ENCODE results near the gene FSTL1.

The FSTL1 gene

DNA sequence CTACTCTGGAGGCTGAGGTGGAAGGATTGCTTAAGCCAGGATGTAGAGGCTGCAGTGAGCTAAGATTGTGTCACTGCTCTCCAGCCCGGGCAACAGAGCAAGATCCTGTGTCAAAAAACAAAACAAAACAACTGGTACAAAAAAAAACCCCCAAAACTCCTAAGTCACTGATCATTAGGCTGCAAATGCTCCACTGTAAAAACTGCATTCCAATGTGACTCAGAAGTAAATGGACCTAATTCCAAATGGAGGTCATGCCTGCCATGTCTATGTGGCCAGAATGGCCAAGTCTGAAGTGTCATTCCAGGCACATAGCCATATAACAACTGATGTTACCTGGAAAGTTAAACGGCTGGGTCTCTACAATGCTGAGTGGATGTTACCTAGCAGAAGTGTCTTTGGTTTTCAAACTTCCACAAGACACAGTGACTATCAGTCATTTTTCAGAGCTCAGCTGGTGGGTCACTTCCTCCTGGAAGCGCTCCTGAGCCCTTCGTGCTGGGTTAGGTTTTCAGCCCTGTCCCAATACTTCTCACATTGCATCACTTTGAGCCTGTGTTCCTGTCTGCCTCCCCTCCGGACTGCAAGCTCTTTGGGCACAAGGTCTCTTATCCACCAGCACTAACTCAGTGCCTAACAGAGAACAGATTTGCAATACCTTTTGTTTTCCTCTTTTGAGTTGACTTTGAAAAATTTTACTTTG, 10.6 kb downstream of the FSTL1 start:
- no peak for DNase-seq (ENCODE audit: low read depth)

DNA sequence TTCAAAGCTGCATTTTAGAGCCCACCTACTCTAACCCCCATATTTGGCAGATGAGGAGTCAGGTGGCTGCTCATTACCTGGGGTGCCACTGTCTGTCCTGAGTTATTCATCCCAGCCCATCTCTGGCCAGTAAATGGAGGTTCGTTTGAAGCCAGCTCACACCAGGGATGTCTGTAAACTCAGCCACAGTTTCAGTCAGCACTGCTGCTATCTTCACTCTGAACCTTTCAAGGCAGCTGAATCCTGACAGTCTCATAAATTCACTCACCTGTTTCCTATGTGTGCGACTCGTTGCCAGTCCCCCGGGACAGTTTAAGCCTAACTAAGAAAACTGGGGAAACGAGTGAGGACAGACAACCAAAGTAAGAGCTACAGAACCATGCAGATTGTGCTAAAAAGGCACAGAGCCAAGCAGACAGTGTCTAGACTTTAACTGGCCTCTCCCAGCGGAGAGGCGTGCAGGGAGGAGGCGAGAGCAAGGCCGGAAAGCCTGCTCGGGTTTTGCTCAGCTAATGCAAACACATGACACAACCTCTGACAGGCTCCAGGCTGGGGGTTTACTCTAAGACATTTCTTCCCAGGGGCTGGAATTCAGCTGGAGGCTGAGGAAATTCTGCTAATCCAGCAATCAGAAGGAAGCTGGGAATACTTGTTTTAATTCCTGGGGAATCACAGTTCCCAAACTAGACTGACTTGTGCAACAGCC, 12.0 kb downstream of the FSTL1 start:
- no peak for DNase-seq (ENCODE audit: low read depth)

DNA sequence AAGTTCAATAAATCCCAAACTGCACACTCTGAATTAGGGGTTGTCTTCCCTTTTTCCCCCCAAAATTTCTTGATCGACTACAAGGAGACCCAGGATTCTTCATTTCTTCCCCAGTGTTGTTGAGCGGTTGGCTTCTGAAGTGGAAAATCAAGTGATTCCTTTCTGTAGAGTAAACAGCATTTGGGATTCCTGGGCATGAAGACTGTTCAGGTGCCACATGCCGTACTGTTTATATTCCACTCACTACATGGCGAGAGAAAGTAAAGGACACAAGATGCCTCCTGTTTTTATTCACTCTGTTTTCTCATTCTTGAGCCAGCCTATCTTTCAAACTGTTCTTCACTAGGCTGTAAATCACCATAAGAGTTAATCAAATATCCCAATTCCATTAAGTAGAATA, 12.6 kb downstream of the FSTL1 start:
- DNase-seq (ENCODE audit: low read depth), result no peak

DNA sequence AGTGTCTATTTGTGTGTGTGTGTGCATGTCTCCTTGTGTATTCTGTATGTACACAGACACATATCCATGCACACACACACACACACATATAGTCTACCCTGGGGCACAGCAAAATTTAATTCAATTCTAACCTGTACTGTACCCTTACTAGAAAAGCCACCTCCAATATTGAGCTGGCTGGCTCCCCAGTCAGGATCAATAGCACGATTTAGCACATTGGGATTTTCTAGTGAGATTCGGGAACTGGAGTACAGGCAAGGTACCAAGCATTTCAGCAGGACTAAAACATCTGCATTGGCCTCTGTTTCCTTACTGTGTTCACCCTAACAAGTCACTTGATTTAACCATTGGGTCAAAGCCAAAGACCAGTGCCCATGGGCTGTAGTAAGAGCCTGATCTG, 13.2 kb downstream of the FSTL1 start:
- no peak for DNase-seq (ENCODE audit: low read depth)

DNA sequence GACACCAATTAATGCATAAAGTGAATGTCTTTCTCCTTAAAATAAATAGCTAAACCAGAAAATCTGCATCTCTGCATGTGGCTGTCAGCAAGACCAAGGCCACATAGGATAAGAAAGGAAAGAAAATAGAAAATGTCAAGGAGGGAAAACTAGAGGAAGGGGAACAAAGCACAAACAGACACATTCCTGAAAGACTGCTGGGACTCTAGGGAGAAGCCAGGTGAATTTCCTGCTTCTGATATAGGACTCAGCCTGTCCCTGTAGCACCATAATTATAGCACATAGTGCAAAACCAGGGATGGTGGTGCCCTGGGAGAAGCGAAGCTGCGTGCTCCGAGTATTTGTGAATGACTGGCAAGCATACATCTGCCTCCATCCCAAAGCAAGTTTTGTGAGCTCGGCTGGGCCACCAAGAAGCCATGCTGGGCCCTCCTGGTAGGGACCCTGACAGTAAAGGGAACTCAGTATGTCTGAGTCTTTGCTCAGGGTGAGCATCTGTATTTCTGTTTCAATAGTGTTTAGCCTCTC, 14.2 kb downstream of the FSTL1 start:
- DNase-seq (ENCODE audit: low read depth), result no peak

DNA sequence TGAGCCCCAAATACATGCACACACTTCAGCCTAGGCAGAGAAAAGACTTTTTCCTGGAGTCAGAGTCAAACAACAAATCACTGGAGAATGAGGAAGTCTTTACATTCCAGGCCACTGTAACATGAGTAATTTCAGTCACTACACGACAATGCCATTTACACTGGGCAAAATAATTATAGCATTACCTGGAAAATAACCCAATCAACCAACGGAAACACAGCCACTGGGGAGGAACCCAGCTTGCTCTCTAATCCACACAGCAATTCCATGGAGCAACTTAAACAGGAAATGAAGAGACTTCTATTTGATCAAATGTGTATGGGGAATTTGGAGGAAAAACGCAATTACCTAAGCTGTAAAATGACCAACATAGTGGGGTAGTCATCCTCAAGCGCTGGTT, 15.2 kb downstream of the FSTL1 start:
- DNase-seq (ENCODE audit: low read depth), result no peak

DNA sequence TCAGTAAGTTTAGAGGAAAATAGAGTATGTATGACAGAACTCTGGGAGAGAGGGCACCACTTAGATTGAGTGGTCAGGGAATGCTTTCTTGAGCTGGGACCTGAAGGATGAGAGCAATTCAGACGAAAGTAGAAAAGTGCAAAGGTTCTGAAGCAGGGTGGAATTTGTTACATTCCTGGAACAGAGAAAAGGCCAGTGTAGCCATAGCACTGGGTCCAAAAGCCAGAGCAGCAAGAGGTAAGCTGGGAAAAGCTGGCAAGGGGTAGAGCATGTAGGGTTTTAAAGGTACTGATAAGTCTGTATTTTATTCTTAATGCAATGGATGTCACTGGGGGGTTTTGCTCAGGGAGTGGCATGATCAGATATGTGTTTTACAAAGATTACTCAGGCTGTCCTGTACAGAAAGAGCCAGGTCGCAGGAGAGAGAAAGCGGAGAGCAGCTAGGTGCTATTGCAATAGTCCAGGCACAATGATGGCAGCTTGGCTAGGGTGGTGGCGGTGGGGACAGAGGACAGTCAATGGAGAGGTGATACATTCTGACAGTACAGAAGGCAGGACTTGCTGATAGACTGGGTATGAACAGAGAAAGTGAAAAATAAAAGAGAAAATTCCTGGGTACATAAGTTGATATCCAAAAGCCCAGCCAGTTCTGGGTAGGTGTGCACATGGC, 17.0 kb downstream of the FSTL1 start:
- no peak for DNase-seq (ENCODE audit: low read depth)

DNA sequence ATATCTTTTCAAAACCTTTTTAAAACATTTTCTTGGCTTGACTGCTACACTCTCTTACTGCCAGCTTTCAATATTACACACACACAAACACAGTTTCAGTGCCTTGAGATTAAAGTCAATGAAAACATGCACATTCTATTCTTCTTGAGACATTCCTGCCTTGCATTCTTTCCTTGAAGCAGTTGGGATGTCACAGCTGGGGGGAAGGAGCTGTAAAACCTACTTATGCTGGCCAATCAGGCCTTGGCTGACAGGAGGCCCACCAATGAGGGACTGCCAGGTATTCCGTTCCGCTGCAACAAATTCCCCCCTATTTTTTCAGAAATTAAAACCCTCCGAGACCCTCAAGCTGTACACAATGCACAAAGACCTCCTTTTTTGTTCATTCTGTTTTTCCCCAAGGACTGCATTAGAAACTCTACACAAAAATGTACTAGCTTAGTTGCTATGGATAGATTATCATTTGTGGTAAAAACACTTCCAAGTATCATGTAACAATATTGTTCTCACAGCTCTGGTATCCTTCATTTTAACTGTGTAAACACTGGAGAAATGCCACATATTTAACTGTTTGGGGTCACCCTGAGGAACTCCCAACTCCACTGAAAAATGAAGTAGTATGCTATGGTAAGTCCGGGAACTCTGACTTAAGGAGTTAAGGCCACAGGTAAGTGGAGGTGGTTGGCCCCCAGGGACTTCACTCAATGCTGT, 18.5 kb downstream of the FSTL1 start:
- no peak for DNase-seq (ENCODE audit: low read depth)

DNA sequence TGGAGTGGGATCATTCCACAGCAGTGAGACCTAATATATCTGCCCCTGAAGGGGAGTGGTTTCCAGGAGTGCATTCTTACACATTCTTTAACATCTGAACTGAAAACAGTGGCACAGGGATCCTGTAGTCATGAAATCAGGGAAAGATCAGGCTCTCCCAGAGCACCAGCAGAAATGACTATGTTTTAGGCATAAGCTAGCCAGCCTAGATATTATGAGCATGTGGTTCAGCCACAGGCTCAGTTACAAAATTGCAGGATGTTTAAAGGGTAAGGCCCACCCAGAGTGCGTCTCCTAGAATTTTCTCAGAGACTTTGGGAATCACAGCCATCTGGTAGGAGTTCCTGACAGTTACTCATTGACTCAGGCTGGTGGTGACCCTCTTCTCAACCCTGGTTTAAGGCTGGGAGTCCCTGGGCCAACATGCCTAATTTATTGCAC, 20.9 kb downstream of the FSTL1 start:
- DNase-seq (ENCODE audit: low read depth), result no peak

DNA sequence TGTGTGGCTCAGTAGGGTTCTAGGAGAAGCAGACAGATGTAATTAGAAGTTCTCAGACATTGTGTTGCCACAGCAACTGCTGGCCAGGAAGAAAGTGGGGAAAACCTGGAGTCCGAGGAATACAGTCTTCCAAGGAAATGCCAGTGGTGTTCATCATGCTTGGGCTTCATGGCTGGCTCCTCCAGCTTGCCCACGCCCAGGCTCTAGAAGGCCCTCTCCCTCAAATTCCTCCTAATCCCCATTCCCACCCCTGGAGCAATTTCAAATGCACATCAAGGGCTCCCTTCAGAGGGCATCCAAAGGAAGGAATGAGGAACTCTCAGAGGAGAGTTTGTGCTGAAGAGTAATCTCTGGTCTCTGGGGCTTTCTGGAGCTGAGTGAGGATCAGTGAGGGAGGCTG, 21.9 kb downstream of the FSTL1 start:
- DNase-seq (ENCODE audit: low read depth), result no peak

DNA sequence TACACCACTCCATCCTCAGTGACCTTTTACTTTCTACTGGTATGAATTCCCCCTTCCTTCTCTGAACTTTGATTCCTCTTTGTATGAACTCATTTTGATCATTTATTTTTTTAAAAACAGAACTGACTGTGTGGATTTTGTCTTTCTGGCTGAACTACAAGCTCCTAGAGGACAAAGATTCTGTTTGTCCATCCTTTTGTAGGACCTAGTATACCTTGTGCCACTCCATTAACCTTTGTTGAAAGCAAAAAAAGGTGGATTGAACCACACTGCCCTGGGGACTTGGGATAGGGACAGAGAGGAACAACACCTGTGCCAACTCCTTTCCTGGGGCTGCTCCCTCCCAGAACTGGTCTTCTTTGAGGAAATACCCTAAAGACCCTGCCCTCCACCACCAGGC, 23.6 kb downstream of the FSTL1 start:
- no peak for DNase-seq (ENCODE audit: low read depth)

DNA sequence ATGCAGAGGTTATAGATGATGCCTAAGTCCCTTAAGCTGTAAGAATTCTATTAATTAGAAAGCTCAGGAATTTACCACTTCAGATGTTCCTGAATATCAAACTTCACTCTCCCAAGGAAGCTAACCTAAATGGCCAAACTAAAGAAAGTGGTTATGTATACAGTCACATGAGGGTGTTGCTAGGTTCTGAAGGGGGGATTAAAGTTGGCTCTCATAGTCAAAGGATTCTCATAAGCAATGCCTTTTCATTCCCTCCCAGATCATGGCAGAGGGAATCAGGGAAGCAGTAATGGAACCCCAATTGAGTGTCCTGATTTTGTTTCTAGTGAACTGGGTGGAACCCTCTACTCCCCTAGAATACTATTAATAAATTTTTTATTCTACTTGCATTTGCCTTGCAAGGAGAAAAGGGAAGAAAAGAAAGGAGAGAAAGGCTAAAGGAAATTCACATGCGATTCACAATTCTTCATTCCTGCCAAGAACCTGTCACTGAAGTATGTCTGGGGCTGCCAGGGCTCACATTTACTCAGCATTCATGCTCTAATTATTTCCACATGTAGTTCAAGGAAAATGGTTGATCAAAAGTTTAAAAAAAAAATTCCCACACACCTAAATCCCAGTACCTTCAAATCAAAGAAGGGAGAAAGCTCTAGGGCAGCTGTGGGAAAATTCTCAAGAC, 25.1 kb downstream of the FSTL1 start:
- no peak for DNase-seq (ENCODE audit: low read depth)

DNA sequence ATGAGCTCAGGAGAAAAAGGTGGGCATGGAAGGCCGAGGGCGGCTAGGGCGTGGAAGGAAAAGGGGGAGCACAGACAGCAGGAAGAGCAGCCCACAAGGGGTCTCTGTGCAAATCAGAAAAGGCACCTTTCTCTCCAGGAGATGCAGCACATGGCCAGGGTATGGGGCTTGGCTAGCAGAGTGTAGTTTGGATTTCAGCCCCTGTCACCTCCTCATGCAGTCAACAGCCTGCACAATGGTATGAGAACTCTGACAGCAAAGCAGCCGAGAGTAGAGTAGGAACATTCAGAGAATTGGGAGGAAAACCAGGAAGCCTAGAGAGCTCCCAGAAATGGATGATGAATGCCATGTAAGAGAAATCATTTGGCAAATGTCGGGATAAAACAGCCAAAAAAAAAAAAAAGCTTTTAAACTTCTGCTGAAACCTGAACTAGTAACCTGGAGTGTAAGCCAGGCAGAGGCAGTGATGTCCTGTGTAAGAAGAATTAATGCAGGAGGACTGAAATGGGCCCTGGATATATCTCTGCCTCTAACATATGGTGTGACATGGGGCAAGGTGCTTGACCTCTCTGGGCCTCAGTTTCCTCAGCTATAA, 25.7 kb downstream of the FSTL1 start:
- no peak for DNase-seq (ENCODE audit: low read depth)

DNA sequence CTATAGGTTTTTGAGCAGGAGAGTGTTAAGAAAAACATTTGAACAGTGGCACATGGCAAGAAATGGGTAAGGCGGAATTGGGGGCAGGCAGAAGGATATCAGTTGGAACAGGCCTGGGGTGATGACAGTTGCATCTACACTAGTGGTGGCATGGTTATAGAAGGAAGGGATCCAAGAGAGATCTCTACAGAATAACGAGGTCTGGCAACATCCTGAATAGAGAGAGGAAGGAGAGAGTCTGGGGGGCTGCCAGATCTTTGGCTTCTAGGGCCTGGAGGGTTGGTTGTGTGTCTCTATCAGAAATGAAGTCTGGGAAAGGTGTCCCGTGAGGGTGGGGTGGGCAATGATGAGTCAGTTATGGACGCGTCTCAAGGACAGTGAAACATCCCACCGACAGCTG, 26.3 kb downstream of the FSTL1 start:
- no peak for DNase-seq (ENCODE audit: low read depth)

DNA sequence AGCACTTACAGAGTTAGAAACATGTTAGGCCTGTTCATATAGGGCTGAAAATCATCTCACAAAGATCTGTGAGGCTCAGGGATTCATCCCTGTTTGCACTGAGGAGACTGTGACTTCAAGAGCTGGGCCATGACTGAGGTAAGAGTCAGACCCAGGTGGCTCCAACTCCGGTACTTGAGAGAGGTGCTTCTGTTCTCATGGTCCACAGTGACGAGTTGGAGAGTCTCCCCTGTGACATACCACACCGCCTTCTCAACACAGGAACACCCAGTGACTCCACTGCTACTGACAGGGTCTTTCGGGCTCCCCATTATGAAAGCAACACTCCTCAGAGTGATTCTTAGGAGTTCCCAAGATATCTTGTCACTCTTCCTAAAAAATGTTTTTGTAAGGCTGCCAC, 27.4 kb downstream of the FSTL1 start:
- no peak for DNase-seq (ENCODE audit: low read depth)

DNA sequence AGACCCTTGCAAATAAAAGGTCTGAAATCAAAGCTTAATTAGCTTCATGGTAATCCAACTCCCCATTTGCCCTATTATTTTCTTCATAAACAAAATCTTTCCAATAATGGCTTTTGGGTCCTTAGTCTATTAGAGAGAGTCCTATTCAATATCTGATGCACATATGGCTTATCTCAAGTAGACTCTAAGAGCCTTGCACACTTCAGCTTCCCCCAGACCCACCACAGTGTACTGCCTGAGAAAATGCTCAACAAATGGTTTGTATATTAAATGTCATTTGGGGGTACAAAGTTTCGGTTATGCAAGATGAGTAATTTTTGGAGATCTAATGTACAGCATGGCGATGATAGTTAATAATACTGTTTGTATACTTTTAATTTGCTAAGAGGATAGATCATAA, 28.9 kb downstream of the FSTL1 start:
- no peak for DNase-seq (ENCODE audit: low read depth)

DNA sequence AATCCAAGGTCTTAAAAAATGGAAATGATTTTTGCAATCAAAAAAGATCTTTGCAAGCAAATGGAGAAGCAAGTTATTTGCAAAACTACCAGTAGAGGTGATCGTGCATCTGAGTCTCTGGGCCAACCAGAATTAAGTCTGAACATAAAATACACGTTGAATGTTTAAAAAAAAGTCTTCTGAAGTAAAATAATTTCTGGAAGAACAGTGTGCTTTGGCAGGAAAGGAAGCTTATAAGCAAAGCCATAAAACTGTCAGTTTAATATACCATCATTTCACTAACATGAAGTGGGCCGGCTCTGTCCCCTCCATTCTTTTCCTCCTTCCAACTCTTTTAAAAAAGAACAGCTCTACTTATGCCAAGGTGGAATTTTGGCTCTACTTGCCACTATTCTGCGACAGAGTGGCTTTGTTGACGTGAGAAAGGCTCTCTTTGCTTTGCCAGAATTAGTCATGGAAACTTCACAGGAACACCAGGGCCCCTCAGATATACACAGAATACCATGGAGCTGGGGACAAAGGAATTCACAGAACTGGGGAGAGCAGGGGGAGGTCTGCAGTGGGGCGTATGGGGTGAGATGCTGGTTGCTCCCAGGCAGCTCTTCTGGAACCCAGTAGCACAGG, 29.8 kb downstream of the FSTL1 start:
- DNase-seq (ENCODE audit: low read depth), result no peak

DNA sequence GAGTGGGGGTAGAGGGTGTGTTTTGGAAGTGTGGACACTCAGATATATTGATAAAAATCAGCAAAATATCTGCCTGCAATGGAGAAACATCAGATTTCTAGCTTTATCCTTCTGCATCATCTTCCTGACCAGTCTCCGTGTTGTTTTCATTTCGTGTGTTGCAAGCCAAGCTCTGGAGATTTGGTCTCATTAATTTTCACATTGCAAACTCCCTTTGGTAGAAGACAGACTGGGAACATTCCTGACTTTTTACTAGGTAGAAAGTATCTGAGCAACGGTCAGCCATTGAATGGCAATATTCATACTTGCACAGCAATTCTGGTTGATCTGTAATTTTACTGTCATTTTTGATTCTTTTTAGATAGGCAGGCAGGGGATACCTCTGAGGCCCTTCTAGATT, 30.4 kb downstream of the FSTL1 start:
- DNase-seq (ENCODE audit: low read depth), result no peak

DNA sequence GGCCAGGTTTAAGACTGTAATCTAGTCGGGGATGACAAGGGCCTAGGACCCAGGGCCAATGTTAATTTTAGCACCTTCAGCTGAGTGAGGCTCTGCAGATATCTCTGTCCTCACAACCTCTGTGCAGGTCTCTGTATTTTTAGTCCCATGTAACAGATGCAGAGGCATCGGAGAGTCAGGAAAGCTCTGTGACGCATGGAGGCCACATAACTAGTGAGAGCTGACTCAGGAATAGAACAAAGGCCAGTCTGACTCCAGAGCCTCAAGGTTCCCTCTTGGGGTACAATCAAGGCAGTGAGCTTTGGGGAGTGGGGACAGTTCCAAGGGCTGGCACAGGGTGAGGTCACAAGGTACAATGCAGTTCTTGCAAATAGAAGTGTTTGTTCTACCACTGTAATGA, 31.0 kb downstream of the FSTL1 start:
- DNase-seq (ENCODE audit: low read depth), result no peak

DNA sequence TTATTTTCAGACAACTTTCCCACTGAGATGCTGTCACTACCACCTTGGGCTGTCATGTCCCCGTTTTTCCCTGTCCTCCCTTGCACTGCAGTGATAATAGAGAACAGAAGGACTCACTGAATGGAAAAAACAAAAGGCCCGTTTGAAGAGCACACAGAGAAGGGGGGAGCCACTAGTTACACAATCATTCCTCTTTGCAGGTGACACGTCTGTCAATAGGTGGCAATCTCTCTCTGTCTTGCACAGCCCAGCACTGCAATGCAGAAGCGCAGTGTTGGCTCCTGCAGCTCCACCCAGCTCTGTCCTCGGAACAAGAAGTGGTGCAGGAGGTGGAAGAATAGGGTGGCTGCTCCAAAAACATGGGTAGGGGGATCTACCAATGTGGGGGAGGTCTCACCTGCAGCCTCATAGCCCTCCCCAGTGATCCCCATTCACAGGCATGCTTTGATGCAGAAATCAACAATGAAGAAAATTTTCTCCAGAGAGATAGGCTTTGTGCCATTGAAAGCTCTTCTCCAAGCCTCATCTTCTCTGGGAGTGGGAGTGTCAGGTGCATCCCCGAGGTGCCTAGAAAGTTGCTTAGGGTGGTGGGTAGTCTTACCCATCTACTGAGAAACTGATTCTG, 31.8 kb downstream of the FSTL1 start:
- no peak for DNase-seq (ENCODE audit: low read depth)

DNA sequence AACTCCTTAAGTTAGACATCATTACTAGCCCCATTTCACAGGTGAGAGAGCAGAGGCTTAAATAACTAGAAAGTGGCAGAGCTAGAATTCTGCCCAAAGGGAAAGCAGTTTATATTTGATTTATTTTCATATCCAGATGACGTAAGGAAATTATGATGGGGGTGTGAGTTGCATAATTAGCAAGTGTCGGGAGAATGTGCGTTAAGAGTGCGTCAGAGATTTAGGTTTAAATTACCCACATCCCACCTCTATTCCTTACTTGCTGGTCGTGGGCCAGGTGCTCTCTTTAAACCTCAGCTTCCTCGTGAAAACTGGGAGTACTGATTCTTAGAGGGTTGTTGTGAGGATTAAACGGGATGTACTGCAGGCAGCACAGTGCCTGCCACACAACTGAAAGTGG, 32.3 kb downstream of the FSTL1 start:
- no peak for DNase-seq (ENCODE audit: low read depth)

Measured in stimulated activated CD8-positive, alpha-beta memory T cell treated with anti-CD3 and anti-CD28 coated beads, Interleukin-12 subunit alpha, Interleukin-12 subunit beta, amount 100 ng/mL, for 4 hours (primary cell).